Mammary epithelial cell (primary cell): ENCODE results near the gene FFAR1.

Experiments used
- CTCF ChIP-seq, 2 donors: IDR thresholded peaks in 1 of 2; conservative IDR thresholded peaks in 1 of 2; 2 replicates each; pipeline ENCODE4 v1.5.1; 2011 to 2012; ENCODE audit warnings: inconsistent platforms in 2 of 2, low read length in 2 of 2, mild to moderate bottlenecking in 2 of 2, control low read depth in 1 of 2, low read depth in 1 of 2; ENCODE audit not compliant: insufficient read depth in 1 of 2; ENCODE audit errors: extremely low read depth in 1 of 2
- EZH2 ChIP-seq: IDR thresholded peaks from 2 replicates; pipeline ENCODE4 v1.6.1; 2012; ENCODE audit warnings: low read length, inconsistent platforms, borderline replicate concordance

GRCh38 chr19:35345671-35346111, 2.0 kb upstream of the FFAR1 start:
- TF ChIP-seq CTCF (conservative IDR thresholded peaks at IDR 0.05 in 1 of 2, IDR thresholded peaks at IDR 0.05 in 1 of 2; ENCODE audit: extremely low read depth in 1 of 2, insufficient read depth in 1 of 2, low read depth in 1 of 2, low read length in 2 of 2) (no peak), EZH2 (no peak)
